Hepatocyte (in vitro differentiated cells): Measurements from ENCODE around the gene TTBK2. TPM values are rescaled to one million over a fixed set of nuclear protein-coding genes. Genes with fewer than 3 reads are reported as not detected.
A peak's percentile ranks its signal among the peaks of the same experiment; 100 is the strongest.

Experiments used
- DNase-seq: peaks from one replicate; pipeline ENCODE4 v3.0.0-alpha.2; 2016; ENCODE audit warnings: low spot score
- H2AFZ ChIP-seq: fragments of 200-600 bp; sonication (generic); 2 replicates; pipeline ENCODE4 v1.6.0; 2016; ENCODE audit warnings: antibody characterized with exemption, mild to moderate bottlenecking
- H3K27ac ChIP-seq: fragments of 200-600 bp; sonication (generic); 2 replicates; pipeline ENCODE4 v1.5.1; 2016; ENCODE audit warnings: mild to moderate bottlenecking
- H3K27me3 ChIP-seq: fragments of 200-600 bp; sonication (generic); 2 replicates; pipeline ENCODE4 v1.6.1; 2016
- H3K36me3 ChIP-seq: fragments of 200-600 bp; sonication (generic); replicated peaks from 2 replicates; pipeline ENCODE4 v1.5.1; 2016; ENCODE audit warnings: low read depth; ENCODE audit not compliant: insufficient read depth
- H3K4me1 ChIP-seq: fragments of 200-600 bp; sonication (generic); 2 replicates; pipeline ENCODE4 v1.5.1; 2016; ENCODE audit warnings: mild to moderate bottlenecking, moderate library complexity; ENCODE audit not compliant: insufficient read depth
- H3K4me2 ChIP-seq: fragments of 200-600 bp; sonication (generic); 2 replicates; pipeline ENCODE4 v1.6.0; 2016
- H3K4me3 ChIP-seq: fragments of 200-600 bp; sonication (generic); 2 replicates; pipeline ENCODE4 v1.5.1; 2016; ENCODE audit warnings: mild to moderate bottlenecking
- H3K79me2 ChIP-seq: fragments of 200-600 bp; sonication (generic); 2 replicates; pipeline ENCODE4 v1.6.0; 2017; ENCODE audit warnings: mild to moderate bottlenecking
- H3K9me2 ChIP-seq: fragments of 200-600 bp; sonication (generic); replicated peaks from 2 replicates; pipeline ENCODE4 v1.6.0; 2017; ENCODE audit warnings: mild to moderate bottlenecking; ENCODE audit not compliant: insufficient read depth
- H3K9me3 ChIP-seq: fragments of 200-600 bp; sonication (generic); 2 replicates; pipeline ENCODE4 v1.5.1; 2016; ENCODE audit warnings: low read depth, mild to moderate bottlenecking
- H4K20me1 ChIP-seq: fragments of 200-600 bp; sonication (generic); 2 replicates; pipeline ENCODE4 v1.6.0; 2016; ENCODE audit warnings: mild to moderate bottlenecking; ENCODE audit not compliant: insufficient read depth, poor library complexity, severe bottlenecking
- CTCF ChIP-seq: fragments of 200-600 bp; sonication (generic); IDR thresholded peaks from 2 replicates; pipeline ENCODE4 v1.5.1; 2016; ENCODE audit warnings: antibody characterized with exemption, mild to moderate bottlenecking; ENCODE audit not compliant: poor library complexity
- EZH2 ChIP-seq: fragments of 200-600 bp; sonication (generic); IDR thresholded peaks from 2 replicates; pipeline ENCODE4 v1.6.1; 2016; ENCODE audit warnings: antibody characterized with exemption, mild to moderate bottlenecking, borderline replicate concordance
- EZH2phosphoT487 ChIP-seq: fragments of 200-600 bp; sonication (generic); IDR thresholded peaks from one replicate; pipeline ENCODE4 v1.6.1; 2018; ENCODE audit warnings: antibody characterized with exemption, mild to moderate bottlenecking, low read depth, moderate library complexity; ENCODE audit not compliant: unreplicated experiment, severe bottlenecking
- WGBS: methylation state at CpG from one replicate; pipeline ENCODE4 v1.1.6; 2016; ENCODE audit warnings: low lambda C conversion rate; ENCODE audit errors: missing lambda C conversion rate; 5-methylcytosine and 5-hydroxymethylcytosine counted together
- polyA plus RNA-seq: library from polyadenylated mRNA; unstranded; fragments of >200 nt; fragmentation: Nextera tagmentation; extraction: Ambion mirVana; gene quantifications from 2 replicates; pipeline ENCODE4 v1.2.1, GENCODE V29; 2016
- total RNA-seq: library from RNA; depleted of rRNA; stranded (reverse); fragments of >200 nt; gene quantifications from 2 replicates; pipeline ENCODE4 v1.2.3, GENCODE V29; 2014

The TTBK2 gene
- total and polyA plus RNA-seq, 2 experiments from 2014 or later: 3.8 to 8.5 TPM

- no peak overlapping the region for H3K4me3 ChIP-seq
- no peaks in the 10 kb centered on the region for H3K4me1 ChIP-seq
- H4K20me1 ChIP-seq: no peaks in the 10 kb centered on the region
- TF ChIP-seq CTCF: no peak
- no peak for TF ChIP-seq EZH2
- TF ChIP-seq EZH2phosphoT487: no peak
- no peak for DNase-seq
- no peaks in the 10 kb centered on the region for H3K9me2 ChIP-seq
- peak overlapping the region; percentile 2 for H3K27ac ChIP-seq
- WGBS: 74% methylated on average over 4 of the region's 4 CpGs
- H3K36me3 ChIP-seq: no peaks in the 10 kb centered on the region
- H3K4me2 ChIP-seq: no peak overlapping the region
- no peak overlapping the region for H2AFZ ChIP-seq
- no peaks in the 10 kb centered on the region for H3K9me3 ChIP-seq
- H3K27me3 ChIP-seq: no peaks in the 10 kb centered on the region
- H3K79me2 ChIP-seq: no peaks in the 10 kb centered on the region
These were observed 94.2 kb downstream of the TTBK2 start for GRCh38 chr15:42826251-42826890.

DNA sequence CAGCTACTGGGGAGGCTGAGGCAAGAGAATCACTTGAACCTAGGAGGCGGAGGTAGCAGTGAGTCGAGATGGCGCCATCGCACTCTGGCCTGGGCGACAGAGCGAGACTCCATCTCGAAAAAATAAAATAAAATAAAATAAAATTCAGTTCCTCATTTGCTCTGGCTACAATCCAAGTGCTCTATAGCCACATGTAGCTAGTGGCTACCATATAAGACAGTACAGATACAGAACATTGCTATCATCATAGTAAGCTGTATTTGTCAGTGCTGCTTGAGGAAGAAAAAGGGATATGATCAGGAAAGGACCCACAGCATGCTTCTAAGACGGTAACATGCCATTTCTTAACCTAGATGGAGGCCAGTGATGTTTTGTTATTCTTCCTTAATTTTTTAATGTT lies 95.0 kb downstream of the TTBK2 start:
- no peak overlapping the region for H3K27ac ChIP-seq
- 98% methylated on average over 8 of the region's 8 CpGs for WGBS
- TF ChIP-seq EZH2: no peak
- no peak for TF ChIP-seq EZH2phosphoT487
- TF ChIP-seq CTCF: no peak

DNA sequence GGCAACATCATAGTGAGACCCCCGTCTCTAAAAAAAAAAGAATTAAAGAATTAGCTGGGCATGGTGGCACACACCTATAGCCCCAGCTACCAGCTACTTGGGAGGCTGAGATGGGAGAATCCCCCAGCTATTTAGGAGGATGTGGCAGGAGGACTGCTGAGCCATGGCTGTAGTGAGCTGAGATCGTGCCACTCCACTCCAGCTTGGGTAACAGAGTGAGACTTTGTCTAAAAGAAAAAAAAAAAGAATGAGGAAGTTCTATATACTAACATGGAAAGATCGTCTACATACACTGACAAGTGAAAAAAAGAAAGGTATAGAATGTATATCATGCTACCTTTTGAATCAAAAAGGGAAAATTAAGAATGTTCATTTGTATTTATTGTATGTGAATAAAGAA lies 99.8 kb downstream of the TTBK2 start:
- TF ChIP-seq CTCF: no peak
- no peaks in the 10 kb centered on the region for H3K27me3 ChIP-seq
- H3K79me2 ChIP-seq: no peaks in the 10 kb centered on the region
- no peak overlapping the region for H3K4me2 ChIP-seq
- 97% methylated on average over 3 of the region's 3 CpGs for WGBS
- H4K20me1 ChIP-seq: no peaks in the 10 kb centered on the region
- H3K9me3 ChIP-seq: no peaks in the 10 kb centered on the region
- no peak overlapping the region for H3K4me3 ChIP-seq
- no peaks in the 10 kb centered on the region for H3K9me2 ChIP-seq
- no peak overlapping the region for H3K27ac ChIP-seq
- no peak overlapping the region for H2AFZ ChIP-seq
- H3K36me3 ChIP-seq: no peaks in the 10 kb centered on the region
- DNase-seq: no peak
- H3K4me1 ChIP-seq: no peaks in the 10 kb centered on the region

More for the DNA sequence above, 95.0 kb downstream of the TTBK2 start:
- Histone ChIP-seq H3K9me2 (no peaks in the 10 kb centered on the region), H3K4me2 (no peak overlapping the region), H3K79me2 (no peaks in the 10 kb centered on the region), H3K4me1 (no peaks in the 10 kb centered on the region), H2AFZ (no peak overlapping the region), H3K36me3 (no peaks in the 10 kb centered on the region), H4K20me1 (no peaks in the 10 kb centered on the region), H3K4me3 (no peak overlapping the region), H3K9me3 (no peaks in the 10 kb centered on the region), H3K27me3 (no peaks in the 10 kb centered on the region)
- no peak for DNase-seq

GRCh38 chr15:42819786-42820185 lies 100.8 kb downstream of the TTBK2 start:
- Histone ChIP-seq H4K20me1 (no peaks in the 10 kb centered on the region), H3K9me3 (no peaks in the 10 kb centered on the region), H3K4me1 (no peaks in the 10 kb centered on the region), H3K27me3 (no peaks in the 10 kb centered on the region), H3K4me3 (no peak overlapping the region), H3K27ac (no peak overlapping the region), H3K36me3 (no peaks in the 10 kb centered on the region), H2AFZ (no peak overlapping the region), H3K9me2 (no peaks in the 10 kb centered on the region), H3K4me2 (no peak overlapping the region), H3K79me2 (no peaks in the 10 kb centered on the region)
- 88% methylated on average over 1 of the region's 1 CpG for WGBS
- peak; percentile 11 for DNase-seq
- TF ChIP-seq EZH2phosphoT487 (no peak), CTCF (no peak), EZH2 (no peak)
